SK-N-SH (cell line): ENCODE measurements around the gene PRKCD.

Experiments used
- CTCF ChIP-seq: fragments of 200-600 bp; sonication (generic); IDR thresholded peaks from 2 replicates; pipeline ENCODE4 v1.6.1; 2017; ENCODE audit warnings: antibody characterized with exemption, mild to moderate bottlenecking, moderate library complexity
- MXI1 ChIP-seq: IDR thresholded peaks from 2 replicates; pipeline ENCODE4 v1.6.1; 2012; ENCODE audit warnings: mild to moderate bottlenecking, low read depth, low read length, improper control_type of control experiment
- POLR2AphosphoS5 ChIP-seq: IDR thresholded peaks from 2 replicates; pipeline ENCODE4 v1.6.1; 2012; ENCODE audit warnings: low read depth, low read length
- RXRA ChIP-seq: IDR thresholded peaks from 2 replicates; pipeline ENCODE4 v1.4.0; 2012; ENCODE audit warnings: low read depth, mild to moderate bottlenecking, borderline replicate concordance

- TF ChIP-seq CTCF: no peak
- no peak for TF ChIP-seq POLR2AphosphoS5
- no peak for TF ChIP-seq RXRA
- no peak for TF ChIP-seq MXI1
These were observed 31.6 kb downstream of the PRKCD start for GRCh38 chr3:53192608-53193007.
